Endothelial cell (in vitro differentiated cells): ENCODE measurements around the gene EPHA1. TPM values are rescaled to one million over a fixed set of nuclear protein-coding genes. Genes with fewer than 3 reads are reported as not detected.

Experiments used
- DNase-seq: peaks from one replicate; pipeline ENCODE4 v3.0.0; 2021; ENCODE audit warnings: low spot score
- H3K27ac Mint-ChIP-seq: one replicate; pipeline ENCODE4 v1.8.0; 2021; ENCODE audit warnings: mixed read lengths, inconsistent platforms; ENCODE audit not compliant: unreplicated experiment
- H3K27me3 Mint-ChIP-seq: one replicate; pipeline ENCODE4 v1.8.0; 2021; ENCODE audit warnings: mild to moderate bottlenecking, moderate library complexity, mixed read lengths, inconsistent platforms; ENCODE audit not compliant: unreplicated experiment
- H3K36me3 Mint-ChIP-seq: one replicate; pipeline ENCODE4 v1.8.0; 2021; ENCODE audit warnings: mild to moderate bottlenecking, low read depth, mixed read lengths, inconsistent platforms; ENCODE audit not compliant: unreplicated experiment
- H3K4me1 Mint-ChIP-seq: one replicate; pipeline ENCODE4 v1.8.0; 2021; ENCODE audit warnings: mild to moderate bottlenecking, mixed read lengths, inconsistent platforms; ENCODE audit not compliant: unreplicated experiment
- H3K4me3 Mint-ChIP-seq: one replicate; pipeline ENCODE4 v1.8.0; 2021; ENCODE audit warnings: mild to moderate bottlenecking, mixed read lengths, inconsistent platforms; ENCODE audit not compliant: unreplicated experiment
- H3K9me3 Mint-ChIP-seq: one replicate; pipeline ENCODE4 v1.8.0; 2021; ENCODE audit warnings: mixed read lengths, inconsistent platforms; ENCODE audit not compliant: unreplicated experiment
- CTCF ChIP-seq: fragments of 200-600 bp; sonication (generic); IDR thresholded peaks from one replicate; pipeline ENCODE4 v1.5.0; 2021; ENCODE audit warnings: antibody characterized with exemption; ENCODE audit not compliant: unreplicated experiment
- microRNA-seq: library from miRNA; unstranded; fragments of <30 nt; microRNA quantifications from one replicate; pipeline ENCODE4, GENCODE V29; 2020; ENCODE audit not compliant: unreplicated experiment
- total RNA-seq: library from RNA; stranded (reverse); fragmentation: NEBNext Ultra II Directional; extraction: Animal tissue kit (Norgen Biotek cat#: 25700); gene quantifications from one replicate; pipeline ENCODE4 v1.2.1, GENCODE V29; 2021; ENCODE audit not compliant: unreplicated experiment

Gene EPHA1
- total RNA-seq, 1 donor from 2014 or later = 7.1 TPM

- Mint-ChIP-seq H3K27ac (no peak overlapping the region), H3K9me3 (no peaks in the 10 kb centered on the region), H3K27me3 (peaks cover 3% of the 10 kb centered on the region), H3K36me3 (no peaks in the 10 kb centered on the region), H3K4me3 (no peak overlapping the region), H3K4me1 (peaks cover 3% of the 10 kb centered on the region)
- TF ChIP-seq CTCF = no peak
- no peak for DNase-seq
Measured at GRCh38 chr7:143347950-143348349, 60.7 kb downstream of the EPHA1 start.

- H3K36me3 Mint-ChIP-seq = no peaks in the 10 kb centered on the region
- DNase-seq = no peak
- peaks cover 3% of the 10 kb centered on the region for H3K4me1 Mint-ChIP-seq
- no peak overlapping the region for H3K27ac Mint-ChIP-seq
- TF ChIP-seq CTCF = no peak
- no peaks in the 10 kb centered on the region for H3K27me3 Mint-ChIP-seq
- no peak overlapping the region for H3K4me3 Mint-ChIP-seq
- no peaks in the 10 kb centered on the region for H3K9me3 Mint-ChIP-seq
Measured at GRCh38 chr7:143346018-143346417, 62.6 kb downstream of the EPHA1 start.

GRCh38 chr7:143345428-143345900 lies 63.2 kb downstream of the EPHA1 start:
- DNase-seq = peak; percentile 74
- Mint-ChIP-seq H3K4me3 (peak overlapping the region; percentile 78), H3K27me3 (no peaks in the 10 kb centered on the region), H3K27ac (no peak overlapping the region), H3K9me3 (no peaks in the 10 kb centered on the region), H3K4me1 (peaks cover 3% of the 10 kb centered on the region), H3K36me3 (no peaks in the 10 kb centered on the region)
- TF ChIP-seq CTCF = no peak

GRCh38 chr7:143343596-143343995 lies 65.1 kb downstream of the EPHA1 start:
- Mint-ChIP-seq H3K4me1 (peaks cover 3% of the 10 kb centered on the region), H3K36me3 (no peaks in the 10 kb centered on the region), H3K9me3 (no peaks in the 10 kb centered on the region), H3K27me3 (no peaks in the 10 kb centered on the region), H3K27ac (no peak overlapping the region), H3K4me3 (no peak overlapping the region)
- DNase-seq = no peak
- no peak for TF ChIP-seq CTCF

- no peaks in the 10 kb centered on the region for H3K36me3 Mint-ChIP-seq
- DNase-seq = no peak
- no peak for TF ChIP-seq CTCF
- H3K4me3 Mint-ChIP-seq = no peak overlapping the region
- H3K27ac Mint-ChIP-seq = no peak overlapping the region
- H3K4me1 Mint-ChIP-seq = peaks cover 6% of the 10 kb centered on the region
- H3K27me3 Mint-ChIP-seq = no peaks in the 10 kb centered on the region
- H3K9me3 Mint-ChIP-seq = no peaks in the 10 kb centered on the region
Measured at GRCh38 chr7:143341842-143342241, 66.8 kb downstream of the EPHA1 start.

Small RNAs within 50 kb of the gene (microRNA-seq; reads per million reads assigned to microRNA genes)
- gene MIR6892 = 0.63 reads per million

Other genes starting within 250 kb of the EPHA1 start
- not detected for gene TAS2R39, start 225.4 kb downstream of the EPHA1 start, total RNA-seq
- gene TAS2R40, start 186.8 kb downstream of the EPHA1 start, total RNA-seq = not detected
- 80.0 TPM for gene GSTK1, start 145.4 kb downstream of the EPHA1 start, total RNA-seq
- 0.23 TPM for gene TMEM139, start 123.9 kb downstream of the EPHA1 start, total RNA-seq
- gene CASP2, start 120.5 kb downstream of the EPHA1 start, total RNA-seq = 55.3 TPM
- gene CLCN1, start 92.7 kb downstream of the EPHA1 start, total RNA-seq = not detected
- gene FAM131B, start 46.1 kb downstream of the EPHA1 start, total RNA-seq = 1.0 TPM
- 237 TPM for gene ZYX, start 27.5 kb downstream of the EPHA1 start, total RNA-seq
- gene TAS2R60, start 34.6 kb upstream of the EPHA1 start, total RNA-seq = not detected
- not detected for gene TAS2R41, start 69.0 kb upstream of the EPHA1 start, total RNA-seq
- gene CTAGE15, start 162.9 kb upstream of the EPHA1 start, total RNA-seq = 0.31 TPM
- 0.38 TPM for gene TCAF2, start 212.1 kb upstream of the EPHA1 start, total RNA-seq